ENCODE measurements around the gene TMEM74B.
A peak's percentile ranks its signal among the peaks of the same experiment; 100 is the strongest.

The TMEM74B gene

GRCh38 chr20:1186367-1186991, 1.7 kb upstream of the TMEM74B start:
- no peaks in the 10 kb centered on the region for H3K9me3 ChIP-seq
- intact Hi-C loops (cut with DNase I; ENCODE audit: low total_unique reads), result no loop called here
- H3K27me3 ChIP-seq, result peaks cover 0 to 24% of the 10 kb centered on the region in 2 donors
- TF ChIP-seq, protein P1, sequence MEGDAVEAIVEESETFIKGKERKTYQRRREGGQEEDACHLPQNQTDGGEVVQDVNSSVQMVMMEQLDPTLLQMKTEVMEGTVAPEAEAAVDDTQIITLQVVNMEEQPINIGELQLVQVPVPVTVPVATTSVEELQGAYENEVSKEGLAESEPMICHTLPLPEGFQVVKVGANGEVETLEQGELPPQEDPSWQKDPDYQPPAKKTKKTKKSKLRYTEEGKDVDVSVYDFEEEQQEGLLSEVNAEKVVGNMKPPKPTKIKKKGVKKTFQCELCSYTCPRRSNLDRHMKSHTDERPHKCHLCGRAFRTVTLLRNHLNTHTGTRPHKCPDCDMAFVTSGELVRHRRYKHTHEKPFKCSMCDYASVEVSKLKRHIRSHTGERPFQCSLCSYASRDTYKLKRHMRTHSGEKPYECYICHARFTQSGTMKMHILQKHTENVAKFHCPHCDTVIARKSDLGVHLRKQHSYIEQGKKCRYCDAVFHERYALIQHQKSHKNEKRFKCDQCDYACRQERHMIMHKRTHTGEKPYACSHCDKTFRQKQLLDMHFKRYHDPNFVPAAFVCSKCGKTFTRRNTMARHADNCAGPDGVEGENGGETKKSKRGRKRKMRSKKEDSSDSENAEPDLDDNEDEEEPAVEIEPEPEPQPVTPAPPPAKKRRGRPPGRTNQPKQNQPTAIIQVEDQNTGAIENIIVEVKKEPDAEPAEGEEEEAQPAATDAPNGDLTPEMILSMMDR (IDR thresholded peaks at IDR 0.05), result no peak
- no peak overlapping the region for H3K27ac ChIP-seq
- DNase-seq, result no peak
- no peak overlapping the region for H3K4me3 ChIP-seq
- H3K36me3 ChIP-seq, result no peaks in the 10 kb centered on the region
- peaks cover 0 to 16% (median 13%) of the 10 kb centered on the region in 4 donors for H3K4me1 ChIP-seq

DNA sequence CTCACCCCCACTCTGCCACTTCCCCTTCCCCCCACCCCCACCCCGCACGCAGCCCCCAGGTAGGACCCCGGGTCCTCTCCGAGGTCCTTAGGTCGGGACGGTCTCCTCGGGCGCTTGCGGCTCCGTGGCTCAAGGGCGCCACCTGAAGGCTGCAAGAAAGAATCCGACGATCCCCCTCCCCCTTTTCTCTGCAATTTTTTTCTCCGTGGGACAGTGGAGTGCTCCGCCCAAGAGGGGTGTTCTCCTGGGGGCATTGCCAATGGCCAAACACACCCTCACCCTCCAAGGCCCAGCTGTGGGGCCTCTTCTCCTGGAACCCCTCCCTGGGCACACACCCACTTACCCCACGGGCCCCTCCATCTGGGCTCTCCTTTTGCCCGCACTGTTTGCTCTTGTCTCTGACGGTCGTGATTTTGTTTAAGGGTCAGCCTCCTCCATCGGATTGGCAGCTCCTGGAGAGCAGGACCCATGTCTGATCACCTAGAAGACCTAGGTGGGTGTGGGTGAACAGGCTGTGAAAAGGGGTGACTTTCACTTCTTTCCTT, 1.1 kb upstream of the TMEM74B start:
- H3K27ac ChIP-seq, result no peak overlapping the region
- no peaks in the 10 kb centered on the region for H3K36me3 ChIP-seq
- TF ChIP-seq, protein P1 (IDR thresholded peaks at IDR 0.05), result peak in 1 of 2 experiments; percentile 18
- peak overlapping the region; percentile 30 to 48 for H3K4me3 ChIP-seq
- intact Hi-C loops (cut with DNase I; ENCODE audit: low total_unique reads), result no loop called here
- peaks cover 0 to 24% of the 10 kb centered on the region in 2 donors for H3K27me3 ChIP-seq
- H3K9me3 ChIP-seq, result no peaks in the 10 kb centered on the region
- DNase-seq, result no peak
- H3K4me1 ChIP-seq, result peaks cover 0 to 16% (median 13%) of the 10 kb centered on the region in 4 donors

DNA sequence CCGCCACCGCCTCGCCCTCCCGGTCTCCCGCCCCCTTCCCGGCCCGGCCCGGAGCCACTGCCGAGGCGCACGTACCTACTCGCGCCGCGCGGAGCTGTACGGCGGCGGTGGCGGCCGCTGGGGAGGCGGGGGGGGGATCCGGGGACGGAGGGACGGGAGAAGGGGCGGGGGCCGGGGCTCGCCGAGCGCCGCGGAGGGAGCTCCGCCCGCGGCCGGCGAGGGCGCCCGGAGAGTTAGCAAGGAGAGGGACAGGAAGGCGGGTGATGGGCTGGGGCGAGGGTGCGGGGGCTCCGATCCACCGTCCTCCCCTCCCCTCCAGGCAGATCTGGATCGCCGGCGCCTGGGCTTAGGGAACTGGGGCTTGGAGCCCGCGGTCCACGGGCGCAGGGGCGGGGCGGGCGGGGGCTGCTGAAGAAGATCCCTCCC, 548 bp upstream of the TMEM74B start:
- Histone ChIP-seq H3K9me3 (no peaks in the 10 kb centered on the region), H3K36me3 (no peaks in the 10 kb centered on the region), H3K27ac (no peak overlapping the region), H3K4me1 (peaks cover 0 to 16% (median 13%) of the 10 kb centered on the region in 4 donors), H3K27me3 (peaks cover 0 to 24% of the 10 kb centered on the region in 2 donors), H3K4me3 (peak overlapping the region; percentile 30 to 48)
- no peak for DNase-seq
- intact Hi-C loops (cut with DNase I; ENCODE audit: low total_unique reads), result no loop called here
- TF ChIP-seq, protein P1 (IDR thresholded peaks at IDR 0.05), result no peak

- Histone ChIP-seq H3K36me3 (no peaks in the 10 kb centered on the region), H3K27me3 (peaks cover 0 to 24% of the 10 kb centered on the region in 2 donors), H3K9me3 (no peaks in the 10 kb centered on the region), H3K27ac (no peak overlapping the region), H3K4me3 (no peak overlapping the region), H3K4me1 (peaks cover 0 to 16% (median 13%) of the 10 kb centered on the region in 4 donors)
- intact Hi-C loops (cut with DNase I; ENCODE audit: low total_unique reads), result no loop called here
- TF ChIP-seq, protein P1 (IDR thresholded peaks at IDR 0.05), result no peak
- no peak for DNase-seq
Observed at GRCh38 chr20:1184260-1184637, 532 bp downstream of the TMEM74B start.

- no peaks in the 10 kb centered on the region for H3K36me3 ChIP-seq
- no peaks in the 10 kb centered on the region for H3K9me3 ChIP-seq
- no peak overlapping the region for H3K27ac ChIP-seq
- no peak overlapping the region for H3K4me3 ChIP-seq
- peaks cover 0 to 24% of the 10 kb centered on the region in 2 donors for H3K27me3 ChIP-seq
- TF ChIP-seq, protein P1 (IDR thresholded peaks at IDR 0.05), result no peak
- DNase-seq, result no peak
- intact Hi-C loops (cut with DNase I; ENCODE audit: low total_unique reads), result no loop called here
- peaks cover 0 to 16% (median 13%) of the 10 kb centered on the region in 4 donors for H3K4me1 ChIP-seq
Observed at GRCh38 chr20:1183153-1183552, 1.6 kb downstream of the TMEM74B start.

All from tibial artery (tissue), 4 donors.